ENCODE results near the gene MAP3K13.

GRCh38 chr3:185366913-185367312 lies 4.0 kb downstream of the MAP3K13 start:
- no peak for TF ChIP-seq MXI1 (IDR thresholded peaks at IDR 0.05; ENCODE audit: low read depth, low read length)
- no peak for TF ChIP-seq POLR2AphosphoS5 (IDR thresholded peaks at IDR 0.05; ENCODE audit: low read length)
- no peak for TF ChIP-seq EP300 (IDR thresholded peaks at IDR 0.05; ENCODE audit: borderline replicate concordance in 1 of 2, control insufficient read depth in 1 of 2, low read depth in 2 of 2, low read length in 2 of 2)
- TF ChIP-seq SIN3A (IDR thresholded peaks at IDR 0.05; ENCODE audit: low read depth, low read length) = no peak
- TF ChIP-seq, protein P1, sequence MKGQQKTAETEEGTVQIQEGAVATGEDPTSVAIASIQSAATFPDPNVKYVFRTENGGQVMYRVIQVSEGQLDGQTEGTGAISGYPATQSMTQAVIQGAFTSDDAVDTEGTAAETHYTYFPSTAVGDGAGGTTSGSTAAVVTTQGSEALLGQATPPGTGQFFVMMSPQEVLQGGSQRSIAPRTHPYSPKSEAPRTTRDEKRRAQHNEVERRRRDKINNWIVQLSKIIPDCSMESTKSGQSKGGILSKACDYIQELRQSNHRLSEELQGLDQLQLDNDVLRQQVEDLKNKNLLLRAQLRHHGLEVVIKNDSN (IDR thresholded peaks at IDR 0.05; ENCODE audit: borderline replicate concordance, extremely low read length, insufficient read depth, low read depth, low read length) = no peak
- TF ChIP-seq POLR2A (IDR thresholded peaks at IDR 0.05; ENCODE audit: low read depth, low read length) = no peak
- no peak for TF ChIP-seq CTCF (IDR thresholded peaks at IDR 0.05 in 2 of 3, conservative IDR thresholded peaks at IDR 0.05 in 1 of 3; ENCODE audit: control insufficient read depth in 2 of 3, extremely low read depth in 1 of 3, insufficient read depth in 1 of 3, low read depth in 3 of 3, low read length in 3 of 3)
- TF ChIP-seq MTA3 (IDR thresholded peaks at IDR 0.05; ENCODE audit: borderline replicate concordance, low read length) = no peak
- no peak for TF ChIP-seq TBL1XR1 (IDR thresholded peaks at IDR 0.05; ENCODE audit: low read depth, low read length)
- TF ChIP-seq ATF2 (IDR thresholded peaks at IDR 0.05; ENCODE audit: low read length) = no peak

Data from GM12878 (cell line).